GM12864 (cell line): Measurements from ENCODE around the gene MUTYH.

Source experiments
- DNase-seq: peaks from one replicate; pipeline ENCODE4 v3.0.0-alpha.2; 2011; ENCODE audit warnings: low read depth
- H3K4me3 ChIP-seq: 2 replicates; pipeline ENCODE4 v1.5.1; 2011; ENCODE audit warnings: mild to moderate bottlenecking, low read depth, low read length, control low read depth
- TF ChIP-seq, protein P1 (sequence below): IDR thresholded peaks from 2 replicates; pipeline ENCODE4 v1.5.1; 2011; ENCODE audit warnings: low read depth, mild to moderate bottlenecking, moderate library complexity, low read length, control low read depth, inconsistent platforms; ENCODE audit errors: missing control alignments

MUTYH gene

GRCh38 chr1:45340816-45341466 lies 701 bp upstream of the MUTYH start:
- TF ChIP-seq, protein P1, sequence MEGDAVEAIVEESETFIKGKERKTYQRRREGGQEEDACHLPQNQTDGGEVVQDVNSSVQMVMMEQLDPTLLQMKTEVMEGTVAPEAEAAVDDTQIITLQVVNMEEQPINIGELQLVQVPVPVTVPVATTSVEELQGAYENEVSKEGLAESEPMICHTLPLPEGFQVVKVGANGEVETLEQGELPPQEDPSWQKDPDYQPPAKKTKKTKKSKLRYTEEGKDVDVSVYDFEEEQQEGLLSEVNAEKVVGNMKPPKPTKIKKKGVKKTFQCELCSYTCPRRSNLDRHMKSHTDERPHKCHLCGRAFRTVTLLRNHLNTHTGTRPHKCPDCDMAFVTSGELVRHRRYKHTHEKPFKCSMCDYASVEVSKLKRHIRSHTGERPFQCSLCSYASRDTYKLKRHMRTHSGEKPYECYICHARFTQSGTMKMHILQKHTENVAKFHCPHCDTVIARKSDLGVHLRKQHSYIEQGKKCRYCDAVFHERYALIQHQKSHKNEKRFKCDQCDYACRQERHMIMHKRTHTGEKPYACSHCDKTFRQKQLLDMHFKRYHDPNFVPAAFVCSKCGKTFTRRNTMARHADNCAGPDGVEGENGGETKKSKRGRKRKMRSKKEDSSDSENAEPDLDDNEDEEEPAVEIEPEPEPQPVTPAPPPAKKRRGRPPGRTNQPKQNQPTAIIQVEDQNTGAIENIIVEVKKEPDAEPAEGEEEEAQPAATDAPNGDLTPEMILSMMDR = no peak
- peak overlapping the region; percentile 67 for H3K4me3 ChIP-seq
- no peak for DNase-seq

- H3K4me3 ChIP-seq = no peak overlapping the region
- TF ChIP-seq, protein P1 = no peak
- no peak for DNase-seq
Observed at GRCh38 chr1:45337630-45338325, 2.5 kb downstream of the MUTYH start.

DNA sequence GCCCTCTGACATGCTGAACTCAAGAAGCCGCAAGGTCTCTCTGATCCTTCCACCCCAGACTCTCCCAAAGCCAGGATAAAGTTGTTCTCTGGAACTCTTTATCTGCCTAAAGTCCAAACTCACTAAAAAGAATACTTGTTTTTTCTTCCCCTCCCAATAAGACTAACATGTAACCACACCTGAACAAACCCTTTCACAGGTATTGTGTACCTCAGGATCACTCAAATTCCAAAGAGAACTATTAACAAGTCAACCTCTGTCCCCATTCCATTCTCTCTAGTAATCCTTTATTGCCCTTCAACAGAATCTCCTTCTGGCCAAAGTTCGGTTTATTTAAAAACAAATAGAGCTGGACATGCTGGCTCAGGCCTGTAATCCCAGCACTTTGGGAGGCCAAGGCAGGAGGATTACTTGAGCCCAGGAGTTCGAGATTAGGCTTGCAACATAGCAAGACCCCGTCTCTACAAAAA lies 4.3 kb downstream of the MUTYH start:
- no peak for DNase-seq
- H3K4me3 ChIP-seq = no peak overlapping the region
- TF ChIP-seq, protein P1 = no peak

DNA sequence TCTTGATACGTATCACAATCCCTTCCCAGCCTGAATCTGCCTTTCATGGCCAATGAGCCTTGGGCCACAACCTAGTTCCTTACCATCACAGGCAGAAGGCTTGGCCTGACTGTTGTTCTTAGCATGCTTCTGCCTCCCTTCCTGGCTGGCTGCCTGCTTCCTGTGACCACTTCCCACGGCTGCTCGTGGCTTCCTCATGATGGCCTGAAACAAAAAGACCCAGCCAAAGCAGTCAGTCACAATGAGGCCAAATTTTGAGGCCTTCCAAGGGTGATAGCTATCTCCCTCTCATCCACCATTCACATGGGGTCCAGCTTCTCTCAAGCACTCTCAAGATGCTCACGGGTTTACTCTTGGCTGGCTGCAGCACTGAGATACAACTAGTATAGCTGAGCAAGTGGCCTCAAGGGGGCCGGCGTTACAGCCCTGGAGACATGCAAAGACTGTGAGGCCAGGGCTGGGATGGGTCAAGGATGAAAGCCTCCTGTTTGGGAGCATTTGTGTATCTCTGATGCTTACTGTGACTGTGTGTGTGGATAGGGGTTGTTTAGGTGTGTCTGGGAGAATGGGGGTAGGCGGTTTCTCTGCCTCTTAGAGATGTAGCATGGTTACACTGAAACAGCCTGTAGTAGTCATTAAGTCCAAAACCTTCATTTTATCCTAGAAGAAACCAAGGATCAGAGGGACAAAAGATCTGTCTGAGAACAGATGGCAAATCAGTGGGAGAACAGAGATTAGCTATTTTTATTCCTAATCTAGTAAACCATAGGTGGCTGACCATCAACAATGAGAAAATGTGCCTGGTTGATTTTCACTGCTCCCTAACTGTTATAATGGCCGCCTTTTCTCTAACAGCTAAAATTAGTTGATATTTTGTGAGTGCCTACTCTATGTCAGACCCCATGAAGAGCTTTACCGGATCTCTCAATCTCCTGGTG lies 5.7 kb downstream of the MUTYH start:
- H3K4me3 ChIP-seq = no peak overlapping the region
- no peak for DNase-seq
- TF ChIP-seq, protein P1 = no peak

GRCh38 chr1:45332346-45332720 lies 7.9 kb downstream of the MUTYH start:
- no peak for DNase-seq
- no peak overlapping the region for H3K4me3 ChIP-seq
- TF ChIP-seq, protein P1 = no peak

DNA sequence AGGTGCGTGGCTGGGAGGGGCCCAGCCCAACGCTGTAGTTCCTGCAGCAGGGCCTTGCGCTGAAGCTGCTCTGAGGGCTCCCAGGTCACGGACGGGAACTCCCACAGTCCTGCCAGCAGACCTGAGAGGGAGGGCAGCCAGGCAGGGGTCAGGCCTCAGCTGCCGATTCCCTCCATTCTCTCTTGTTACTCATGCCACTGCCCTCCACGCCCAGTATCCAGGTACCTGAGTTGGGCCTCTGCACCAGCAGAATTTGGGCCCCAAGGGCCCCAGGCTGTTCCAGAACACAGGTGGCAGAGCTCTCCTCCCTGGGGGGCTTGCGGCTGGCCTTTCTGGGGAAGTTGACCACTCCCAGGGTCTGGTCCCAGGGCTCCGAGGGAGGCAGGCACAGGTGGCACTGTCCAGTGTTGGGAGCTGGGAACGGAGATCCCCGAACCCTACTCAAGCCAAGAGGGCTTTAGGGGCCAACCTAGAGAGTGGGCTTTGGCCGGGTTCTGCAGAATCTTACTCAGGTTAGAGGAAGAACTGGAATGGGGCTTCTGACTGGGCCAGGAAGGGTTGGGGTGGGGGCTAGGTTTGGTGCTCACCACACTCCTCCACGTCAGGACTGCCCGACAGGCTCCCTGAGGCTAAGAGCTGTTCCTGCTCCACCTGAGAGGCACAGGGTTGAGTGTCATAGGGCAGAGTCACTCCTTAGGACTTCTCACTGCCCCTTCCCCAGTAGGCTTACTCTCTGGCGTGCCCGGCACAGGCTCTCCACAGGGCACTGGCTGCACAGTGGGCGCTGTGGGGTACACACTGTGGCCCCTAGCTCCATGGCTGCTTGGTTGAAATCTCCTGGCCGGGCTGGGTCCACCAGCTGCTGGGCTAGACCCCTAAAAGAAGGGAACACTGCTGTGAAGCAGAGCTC lies 8.5 kb downstream of the MUTYH start:
- TF ChIP-seq, protein P1 = no peak
- H3K4me3 ChIP-seq = no peak overlapping the region
- DNase-seq = no peak
